ENCODE measurements around the gene MACROD2.
"Not testable (repeated sequence)": the region's sequence is repeated elsewhere in the genome, so short reads cannot be mapped to it uniquely, and the experiment has no call there.

- not testable (repeated sequence) for TF ChIP-seq POU6F1 (CRISPR knock-in tag; IDR thresholded peaks at IDR 0.05; ENCODE audit: borderline replicate concordance, low read depth); ISL1 (CRISPR knock-in tag; IDR thresholded peaks at IDR 0.05); ZNF8 (CRISPR knock-in tag; IDR thresholded peaks at IDR 0.05); OSR1 (CRISPR knock-in tag; IDR thresholded peaks at IDR 0.05); ZFP30 (CRISPR knock-in tag; IDR thresholded peaks at IDR 0.05); GLIS3 (CRISPR knock-in tag; IDR thresholded peaks at IDR 0.05); PATZ1 (CRISPR knock-in tag; IDR thresholded peaks at IDR 0.05; ENCODE audit: borderline replicate concordance); ESRRG (CRISPR knock-in tag; IDR thresholded peaks at IDR 0.05); CREB5 (CRISPR knock-in tag; IDR thresholded peaks at IDR 0.05; ENCODE audit: low read depth); BACH2 (CRISPR knock-in tag; IDR thresholded peaks at IDR 0.05; ENCODE audit: borderline replicate concordance); SNAI2 (CRISPR knock-in tag; IDR thresholded peaks at IDR 0.05); TOX (CRISPR knock-in tag; IDR thresholded peaks at IDR 0.05; ENCODE audit: borderline replicate concordance); RARB (CRISPR knock-in tag; IDR thresholded peaks at IDR 0.05)
Observed at GRCh38 chr20:16012934-16013333, 2017.6 kb downstream of the MACROD2 start.
